ENCODE measurements around the gene SPHK1. TPM values are rescaled to one million over a fixed set of nuclear protein-coding genes. Genes with fewer than 3 reads are reported as not detected.
"Not testable (repeated sequence)": the region's sequence is repeated elsewhere in the genome, so short reads cannot be mapped to it uniquely, and the experiment has no call there.

SPHK1 gene
- total RNA-seq, 2 donors from 2014 or later: 6.4 to 16.8 TPM

DNA sequence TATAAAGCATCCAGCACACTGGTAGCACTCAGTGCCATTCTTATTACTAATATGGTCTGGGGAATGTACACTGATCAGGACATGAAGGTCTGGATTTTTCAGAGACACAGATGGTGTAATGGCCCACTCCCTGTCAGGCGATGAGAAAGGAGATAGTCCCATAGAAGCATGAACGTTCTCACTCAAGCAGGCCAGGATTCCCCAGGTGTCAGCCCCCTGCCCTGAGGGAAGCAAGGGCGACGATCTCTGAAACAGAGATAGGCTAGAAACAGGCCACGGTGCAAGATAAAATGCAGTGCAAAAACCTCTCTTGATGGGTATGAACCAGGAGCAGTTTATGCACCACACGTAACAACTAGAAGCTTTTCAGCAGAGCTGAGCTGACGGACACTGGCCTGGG lies 41.3 kb upstream of the SPHK1 start:
- peaks cover 42% of the 10 kb centered on the region for H3K36me3 ChIP-seq
- no peak for DNase-seq (ENCODE audit: low spot score)
- H3K27me3 ChIP-seq: no peaks in the 10 kb centered on the region
- TF ChIP-seq, protein P1, sequence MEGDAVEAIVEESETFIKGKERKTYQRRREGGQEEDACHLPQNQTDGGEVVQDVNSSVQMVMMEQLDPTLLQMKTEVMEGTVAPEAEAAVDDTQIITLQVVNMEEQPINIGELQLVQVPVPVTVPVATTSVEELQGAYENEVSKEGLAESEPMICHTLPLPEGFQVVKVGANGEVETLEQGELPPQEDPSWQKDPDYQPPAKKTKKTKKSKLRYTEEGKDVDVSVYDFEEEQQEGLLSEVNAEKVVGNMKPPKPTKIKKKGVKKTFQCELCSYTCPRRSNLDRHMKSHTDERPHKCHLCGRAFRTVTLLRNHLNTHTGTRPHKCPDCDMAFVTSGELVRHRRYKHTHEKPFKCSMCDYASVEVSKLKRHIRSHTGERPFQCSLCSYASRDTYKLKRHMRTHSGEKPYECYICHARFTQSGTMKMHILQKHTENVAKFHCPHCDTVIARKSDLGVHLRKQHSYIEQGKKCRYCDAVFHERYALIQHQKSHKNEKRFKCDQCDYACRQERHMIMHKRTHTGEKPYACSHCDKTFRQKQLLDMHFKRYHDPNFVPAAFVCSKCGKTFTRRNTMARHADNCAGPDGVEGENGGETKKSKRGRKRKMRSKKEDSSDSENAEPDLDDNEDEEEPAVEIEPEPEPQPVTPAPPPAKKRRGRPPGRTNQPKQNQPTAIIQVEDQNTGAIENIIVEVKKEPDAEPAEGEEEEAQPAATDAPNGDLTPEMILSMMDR (IDR thresholded peaks at IDR 0.05): no peak
- H3K4me3 ChIP-seq: no peak overlapping the region
- no peak overlapping the region for H3K27ac ChIP-seq
- H3K4me1 ChIP-seq: no peaks in the 10 kb centered on the region
- H3K9me3 ChIP-seq: no peaks in the 10 kb centered on the region

DNA sequence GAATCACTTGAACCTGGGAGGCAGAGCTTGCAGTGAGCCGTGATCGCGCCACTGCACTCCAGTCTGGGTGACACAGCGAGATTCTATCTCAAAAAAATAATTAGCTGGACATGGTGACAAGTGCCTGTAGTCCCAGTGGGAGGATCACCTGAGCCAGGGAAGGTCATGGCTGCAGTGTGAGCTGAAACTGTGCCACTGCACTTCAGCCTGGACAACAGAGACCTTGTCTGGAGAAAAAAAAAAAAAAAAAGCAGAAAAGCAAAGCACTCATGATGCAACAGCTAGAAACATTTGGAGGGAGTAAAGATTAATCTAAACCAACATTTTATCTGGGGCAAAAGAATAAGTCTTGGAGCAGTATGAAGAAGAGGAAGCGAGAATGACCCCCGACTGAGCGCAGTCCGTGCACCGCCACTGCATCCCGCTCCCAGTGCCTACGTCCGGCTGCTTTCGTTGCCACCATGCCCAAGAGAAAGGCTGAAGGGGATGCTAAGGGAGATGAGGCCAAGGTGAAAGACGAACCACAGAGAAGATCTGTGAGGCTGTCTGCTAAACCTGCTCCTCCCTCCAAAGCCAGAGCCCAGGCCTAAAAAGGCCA lies 38.9 kb upstream of the SPHK1 start:
- H3K4me3 ChIP-seq: no peak overlapping the region
- no peaks in the 10 kb centered on the region for H3K4me1 ChIP-seq
- no peak for DNase-seq (ENCODE audit: low spot score)
- no peak overlapping the region for H3K27ac ChIP-seq
- no peaks in the 10 kb centered on the region for H3K27me3 ChIP-seq
- H3K9me3 ChIP-seq: no peaks in the 10 kb centered on the region
- H3K36me3 ChIP-seq: peaks cover 44% of the 10 kb centered on the region
- TF ChIP-seq, protein P1 (IDR thresholded peaks at IDR 0.05): no peak

DNA sequence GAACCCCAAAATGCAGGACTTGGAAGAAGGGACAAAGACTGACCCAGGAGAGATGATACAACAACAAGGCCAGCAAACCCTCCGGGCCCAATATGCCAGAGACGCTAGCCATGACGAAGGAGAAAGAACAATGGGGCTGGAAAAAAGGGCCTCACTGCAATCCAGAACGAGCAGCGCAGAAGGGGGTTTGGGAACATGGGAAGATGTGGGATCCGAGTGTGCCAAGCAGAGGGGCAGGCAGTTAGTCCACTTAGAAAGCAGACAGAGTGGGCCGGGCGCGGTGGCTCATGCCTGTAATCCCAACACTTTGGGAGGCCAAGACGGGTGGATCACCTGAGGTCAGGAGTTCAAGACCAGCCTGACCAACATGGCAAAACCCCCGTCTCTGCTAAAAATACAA lies 37.5 kb upstream of the SPHK1 start:
- H3K27ac ChIP-seq, H3K4me3 ChIP-seq: not testable (repeated sequence)
- peaks cover 36% of the 10 kb centered on the region for H3K36me3 ChIP-seq

DNA sequence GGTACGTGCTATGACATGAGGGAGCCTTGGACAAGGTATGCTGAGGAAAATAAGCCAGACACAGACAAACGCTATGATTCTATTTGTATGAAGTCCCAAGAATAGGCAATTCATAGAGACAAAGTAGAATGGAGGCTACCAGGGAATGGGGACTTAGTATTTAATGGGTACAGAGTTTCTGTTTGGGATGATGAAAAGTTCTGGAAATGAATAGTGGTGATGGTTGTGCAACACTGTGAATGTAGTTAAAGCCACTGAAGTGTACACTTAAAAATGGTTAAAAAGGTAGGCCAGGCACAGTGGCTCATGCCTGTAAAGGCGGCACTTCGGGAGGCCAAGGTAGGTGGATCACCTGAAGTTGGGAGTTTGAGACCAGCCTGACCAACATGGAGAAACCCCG lies 33.9 kb upstream of the SPHK1 start:
- no peaks in the 10 kb centered on the region for H3K27me3 ChIP-seq
- DNase-seq (ENCODE audit: low spot score): no peak
- TF ChIP-seq, protein P1 (IDR thresholded peaks at IDR 0.05): no peak

More for the DNA sequence above, 37.5 kb upstream of the SPHK1 start:
- DNase-seq (ENCODE audit: low spot score); H3K27me3 ChIP-seq; H3K4me1 ChIP-seq; H3K9me3 ChIP-seq: not testable (repeated sequence)

DNA sequence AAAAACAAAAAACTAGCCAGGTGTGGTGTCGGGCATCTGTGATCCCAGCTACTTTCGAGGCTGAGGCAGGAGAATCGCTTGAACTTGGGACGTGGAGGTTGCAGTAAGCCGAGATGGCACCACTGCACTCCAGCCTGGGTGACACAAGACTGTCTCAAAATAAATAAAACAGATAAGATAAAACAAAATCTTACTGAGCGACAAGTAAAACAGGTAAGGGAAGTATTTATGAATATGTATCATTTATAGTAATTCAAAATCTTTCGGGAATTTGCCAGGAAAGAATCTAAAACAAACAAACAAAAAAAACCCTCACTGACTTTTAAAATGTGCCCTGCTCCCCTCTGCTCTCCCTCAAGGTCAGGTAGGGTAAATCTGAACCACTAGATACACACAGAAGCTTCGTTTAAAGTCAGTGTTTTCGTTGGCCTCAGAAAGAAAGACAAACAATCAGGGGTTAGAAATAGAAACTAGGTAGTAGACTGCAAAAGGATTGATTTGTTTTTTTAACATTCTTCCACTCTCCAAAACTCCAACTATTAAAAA lies 32.8 kb upstream of the SPHK1 start:
- H3K4me1 ChIP-seq: peaks cover 0 to 25% of the 10 kb centered on the region in 2 donors
- H3K27ac ChIP-seq: peak overlapping the region; percentile 35 to 48
- H3K36me3 ChIP-seq: peaks cover 16% of the 10 kb centered on the region
- TF ChIP-seq, protein P1 (IDR thresholded peaks at IDR 0.05): no peak
- H3K4me3 ChIP-seq: no peak overlapping the region
- H3K27me3 ChIP-seq: no peaks in the 10 kb centered on the region
- no peak for DNase-seq (ENCODE audit: low spot score)
- no peaks in the 10 kb centered on the region for H3K9me3 ChIP-seq

More for the DNA sequence above, 33.9 kb upstream of the SPHK1 start:
- Histone ChIP-seq H3K36me3 (peaks cover 21% of the 10 kb centered on the region), H3K27ac (no peak overlapping the region), H3K9me3 (no peaks in the 10 kb centered on the region), H3K4me3 (no peak overlapping the region), H3K4me1 (peaks cover 0 to 25% of the 10 kb centered on the region in 2 donors)

DNA sequence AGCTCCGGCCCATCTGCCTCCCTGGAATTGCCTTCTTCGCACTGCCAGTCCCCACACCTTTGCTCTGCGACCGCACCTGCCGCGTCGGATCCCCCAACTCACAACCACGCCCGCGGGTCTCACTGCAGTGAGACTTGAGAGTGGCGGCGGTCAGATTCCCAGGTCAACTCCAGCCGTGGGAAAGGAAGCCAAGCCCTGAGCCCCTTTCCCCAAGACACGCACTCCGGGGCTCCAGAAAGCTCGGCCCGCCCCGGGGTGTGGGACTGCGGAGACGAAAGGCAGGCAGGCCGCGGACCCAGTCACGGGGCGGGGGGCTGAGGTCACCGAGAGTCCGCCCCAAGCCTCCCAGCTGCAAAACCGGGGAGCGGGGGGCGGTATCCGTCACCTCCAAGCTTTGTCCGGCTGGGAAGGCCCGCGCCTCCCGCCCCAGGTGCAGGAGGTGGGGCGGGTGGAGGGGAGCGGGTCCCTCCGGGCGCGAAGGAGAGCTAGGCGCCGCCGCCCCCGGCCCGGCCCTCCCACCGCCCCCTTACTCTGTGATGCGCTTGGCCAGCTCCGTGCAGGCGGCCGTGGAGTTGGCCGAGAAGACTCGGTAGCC lies 31.3 kb upstream of the SPHK1 start:
- H3K9me3 ChIP-seq: no peaks in the 10 kb centered on the region
- peaks cover 0 to 25% of the 10 kb centered on the region in 2 donors for H3K4me1 ChIP-seq
- no peak for DNase-seq (ENCODE audit: low spot score)
- TF ChIP-seq, protein P1 (IDR thresholded peaks at IDR 0.05): no peak
- peak overlapping the region; percentile 85 to 96 for H3K27ac ChIP-seq
- H3K36me3 ChIP-seq: peaks cover 2% of the 10 kb centered on the region
- H3K4me3 ChIP-seq: peak overlapping the region; percentile 81 to 96
- no peaks in the 10 kb centered on the region for H3K27me3 ChIP-seq

Measured in right atrium auricular region (tissue), 2 donors.